ENCODE results near the gene MED26.
A peak's percentile ranks its signal among the peaks of the same experiment; 100 is the strongest.

Gene MED26

DNA sequence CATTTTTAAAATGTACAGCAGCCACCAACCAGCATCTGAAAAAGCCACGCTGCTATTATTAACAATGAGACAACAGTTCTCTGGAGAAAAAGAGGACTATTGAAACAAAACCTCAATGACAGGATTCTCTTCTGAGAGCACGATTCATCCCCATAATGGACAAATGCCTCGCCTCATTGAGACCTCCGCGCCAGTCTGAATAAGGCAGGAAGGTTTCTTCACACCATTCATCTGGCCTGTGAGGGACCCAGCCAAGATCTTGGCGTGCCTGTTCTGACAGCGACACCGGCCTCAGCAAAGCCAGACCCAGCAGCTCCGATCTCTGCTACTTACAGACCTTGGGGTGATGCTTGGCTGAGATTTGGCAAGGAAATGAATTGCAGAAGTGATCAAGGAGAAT is 17.1 kb upstream of the MED26 start:
- no peak for DNase-seq

DNA sequence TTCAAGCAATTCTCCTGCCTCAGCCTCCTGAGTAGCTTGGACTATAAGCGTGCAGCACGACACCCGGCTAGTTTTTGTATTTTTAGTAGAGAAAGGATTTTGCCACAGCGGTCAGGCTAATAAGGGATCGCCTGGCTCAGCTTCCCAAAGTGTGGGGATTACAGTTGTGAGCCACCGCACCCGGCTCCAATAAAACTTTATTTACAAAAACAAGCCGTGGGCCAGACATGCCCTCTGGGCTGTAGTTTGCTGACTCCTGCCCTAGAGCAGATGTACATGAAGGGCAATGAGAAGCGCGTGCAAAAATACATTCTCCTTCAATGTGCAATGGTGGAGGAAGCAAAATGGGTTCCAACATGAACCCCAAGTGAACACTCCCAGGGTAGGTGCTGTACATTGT is 13.7 kb upstream of the MED26 start:
- DNase-seq: no peak

DNA sequence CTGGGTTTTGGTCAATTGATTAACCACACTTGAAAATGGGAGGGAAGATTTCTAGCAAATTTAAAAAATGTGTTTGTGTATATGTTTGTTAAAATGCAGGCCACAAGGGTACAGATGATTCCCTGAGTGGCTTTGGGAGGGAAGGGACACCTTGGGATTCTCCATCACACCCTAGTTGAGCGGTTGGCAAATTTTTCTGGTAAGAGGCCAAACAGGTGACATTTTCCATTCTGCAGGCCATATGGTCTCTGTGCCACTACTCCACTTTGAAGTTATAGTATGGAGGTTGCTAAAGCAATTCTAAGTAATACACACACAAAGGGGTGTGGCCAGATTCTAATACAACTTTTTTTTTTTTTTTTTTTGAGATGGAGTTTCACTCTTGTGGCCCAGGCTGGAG is 12.9 kb upstream of the MED26 start:
- DNase-seq: no peak

GRCh38 chr19:16638666-16639065 is 10.7 kb upstream of the MED26 start:
- no peak for DNase-seq

DNA sequence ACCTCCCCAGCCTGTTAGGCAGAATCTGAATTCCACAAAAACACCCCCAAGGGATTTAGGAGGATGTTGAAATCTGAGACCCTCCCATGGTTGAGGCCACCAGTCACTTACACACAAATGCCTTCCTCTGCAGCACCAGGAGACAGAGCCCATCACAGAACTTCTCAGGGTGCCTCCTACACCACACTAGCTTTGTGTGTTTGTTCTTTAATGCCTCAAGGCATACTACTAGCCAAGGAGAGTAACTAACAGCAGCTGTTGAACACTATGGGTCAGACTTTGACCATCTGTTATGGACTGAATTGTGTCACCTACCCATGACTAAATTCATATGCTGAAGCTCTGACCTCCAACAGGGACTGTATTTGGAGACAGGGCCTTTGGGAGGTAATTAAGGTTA is 9.5 kb upstream of the MED26 start:
- DNase-seq: peak in 1 of 2 experiments; percentile 21

DNA sequence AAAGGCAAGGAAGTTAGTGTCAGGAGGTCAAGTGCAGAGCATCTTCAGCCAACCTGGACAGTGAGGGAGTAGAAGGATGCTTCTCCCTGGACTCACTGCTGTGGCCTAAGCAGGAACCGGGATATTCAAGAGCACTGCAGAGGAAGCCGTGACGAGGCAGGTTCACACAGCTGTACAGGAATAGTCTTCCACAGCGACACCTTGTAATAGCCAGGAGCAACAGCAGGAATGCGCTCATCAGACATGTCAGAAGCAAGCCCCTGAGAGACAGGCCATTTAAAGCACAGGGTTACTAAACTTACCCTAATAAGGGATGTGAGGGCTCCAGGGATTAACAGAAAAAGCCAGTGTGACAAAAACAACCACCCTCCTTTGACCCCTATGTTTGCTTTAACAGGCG is 3.5 kb upstream of the MED26 start:
- no peak for DNase-seq

DNA sequence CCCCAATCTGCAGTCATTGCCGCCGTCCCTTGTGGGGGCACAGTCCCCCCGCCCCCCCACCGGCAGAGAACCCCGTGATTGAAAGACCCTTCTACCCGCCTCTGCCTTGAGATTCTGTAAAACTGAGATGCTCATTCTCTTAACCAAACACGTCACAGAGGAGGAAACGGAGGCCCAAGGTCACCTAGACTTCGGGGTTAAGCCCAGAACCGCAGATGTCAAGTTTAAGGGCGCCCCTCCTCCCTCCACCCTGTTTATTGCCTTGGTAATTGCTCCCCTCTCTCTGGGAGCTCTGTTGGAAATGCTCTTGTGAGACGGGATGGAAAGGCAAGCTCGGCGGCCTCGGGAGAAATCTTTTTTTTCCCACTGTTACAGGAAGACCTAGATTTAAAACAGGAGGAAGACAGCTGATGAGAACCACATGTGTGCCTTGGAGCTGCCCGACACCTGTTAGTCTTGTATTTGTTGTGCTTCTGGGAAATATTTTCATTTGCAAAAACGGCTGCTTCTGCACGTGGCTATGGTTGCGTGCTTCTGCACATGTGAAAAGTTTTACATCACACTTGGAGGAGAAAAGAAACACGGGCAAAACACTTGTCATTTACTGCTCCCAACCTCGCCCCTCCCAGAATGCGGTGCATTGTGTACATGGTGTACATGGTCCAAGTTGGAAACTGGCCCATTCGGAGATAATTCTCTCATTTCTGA is 1.1 kb upstream of the MED26 start:
- peak; percentile 27 to 44 for DNase-seq

GRCh38 chr19:16627928-16628182 is 149 bp downstream of the MED26 start:
- no peak for DNase-seq

DNA sequence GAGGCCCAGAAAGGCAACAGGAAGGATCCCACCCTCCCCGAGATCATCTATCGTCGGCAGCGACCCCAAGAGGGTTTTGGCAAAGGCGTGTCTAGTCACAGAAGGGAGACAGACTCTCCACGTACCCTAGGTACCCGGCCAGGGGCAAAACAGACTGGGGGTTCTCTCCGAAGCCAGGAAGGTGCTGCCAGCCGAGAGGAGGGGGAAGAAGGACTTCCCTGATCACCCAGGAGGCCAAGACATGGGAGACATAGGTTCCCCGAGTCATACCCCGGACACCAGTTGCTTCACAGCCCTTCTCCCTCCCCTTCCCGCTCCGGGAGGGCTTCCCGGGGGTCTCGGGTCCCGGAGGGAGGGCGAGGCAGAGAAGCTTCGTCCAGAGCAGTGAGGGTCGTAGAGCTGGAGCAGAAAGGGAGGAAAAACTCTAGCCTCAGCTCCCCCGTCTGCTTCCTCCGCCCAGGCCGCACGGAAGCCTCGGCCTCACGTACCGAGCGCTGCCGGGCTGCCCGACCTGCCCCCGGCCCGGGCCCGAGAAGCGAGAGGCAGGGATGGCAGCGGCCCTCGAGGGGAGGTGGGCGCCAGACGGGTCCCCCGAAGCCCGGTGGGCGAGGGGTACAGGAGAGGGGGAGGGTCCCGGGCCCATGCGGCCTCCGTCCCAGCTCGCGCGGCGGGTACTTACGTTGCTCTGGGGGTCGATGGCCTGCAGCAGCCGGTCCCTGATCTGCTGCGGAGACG is 644 bp downstream of the MED26 start:
- DNase-seq: peak in 1 of 2 experiments; percentile 39

DNA sequence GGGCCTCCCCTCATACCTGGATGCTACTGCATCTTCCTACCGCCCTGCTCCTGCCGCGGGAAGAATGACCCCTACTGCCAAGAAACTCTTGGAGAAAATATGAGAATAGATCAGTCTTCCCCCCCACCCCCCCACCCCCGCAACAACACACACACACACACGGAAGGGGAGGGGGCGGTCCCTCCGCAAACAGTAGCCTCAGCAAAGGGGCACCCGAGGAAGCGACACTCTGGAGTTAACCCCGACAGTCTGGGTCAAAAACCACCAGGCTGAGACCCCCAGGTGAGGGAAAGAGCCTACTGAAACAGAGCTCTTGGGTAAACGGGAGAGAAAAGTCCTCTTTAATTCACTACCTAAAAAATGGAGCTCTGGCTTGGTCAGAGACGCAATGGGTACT is 1.2 kb downstream of the MED26 start:
- DNase-seq: no peak

DNA sequence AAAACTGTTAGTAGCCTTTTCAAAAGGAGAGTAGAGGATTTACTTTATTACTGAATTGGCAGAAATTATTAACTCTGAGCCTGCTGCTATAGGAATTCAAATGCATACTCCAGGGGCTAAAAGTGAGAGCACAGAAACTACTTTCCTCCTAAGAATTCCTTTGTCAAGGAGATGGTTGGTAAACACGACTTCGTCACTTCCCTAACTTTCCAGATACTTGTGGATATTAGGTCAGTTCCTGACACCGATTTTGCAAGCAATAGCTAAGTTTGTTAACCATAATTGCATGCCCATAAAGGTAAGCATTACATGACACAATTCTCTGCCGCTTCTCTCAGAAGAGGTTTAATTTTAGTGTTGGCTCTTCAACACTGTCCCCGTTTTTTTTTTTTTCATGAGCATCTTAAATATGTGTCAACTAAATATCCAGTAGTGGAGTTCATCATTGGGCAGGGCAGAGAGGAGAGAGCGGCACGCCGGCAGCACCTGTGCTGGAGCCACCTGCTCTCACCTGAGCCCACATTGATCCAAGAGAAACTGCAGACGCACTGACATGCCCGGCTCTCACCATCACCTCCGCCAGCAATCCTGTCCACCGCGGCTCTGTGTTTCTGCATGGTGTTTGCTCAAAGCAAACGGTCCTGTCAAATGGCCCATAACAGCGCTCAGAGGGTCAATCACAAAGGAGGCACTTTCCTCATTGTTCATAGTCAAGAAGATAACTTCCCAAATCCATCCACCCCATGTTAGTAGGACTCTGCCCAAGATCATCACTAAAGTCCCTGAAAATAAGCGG is 2.6 kb downstream of the MED26 start:
- DNase-seq: no peak

DNA sequence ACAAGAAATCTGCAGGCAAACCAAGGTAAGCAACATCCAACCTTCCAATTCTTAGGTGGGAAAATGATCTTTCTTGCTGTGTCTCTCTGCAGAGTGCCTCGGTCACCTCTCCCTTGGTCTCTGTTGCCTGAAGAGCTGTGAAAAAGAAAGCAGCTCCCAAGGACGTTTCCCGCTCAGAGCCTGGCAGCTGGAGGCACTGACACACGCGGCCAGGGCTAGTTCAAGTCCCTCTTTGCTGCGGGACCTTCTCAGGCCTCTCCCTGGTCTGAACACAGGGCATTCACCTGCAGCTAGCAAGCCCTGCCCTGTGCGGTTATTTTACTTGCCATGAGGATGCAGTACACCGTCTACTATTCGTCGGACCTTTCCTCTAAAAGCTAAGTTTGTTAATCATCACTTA is 3.8 kb downstream of the MED26 start:
- no peak for DNase-seq

DNA sequence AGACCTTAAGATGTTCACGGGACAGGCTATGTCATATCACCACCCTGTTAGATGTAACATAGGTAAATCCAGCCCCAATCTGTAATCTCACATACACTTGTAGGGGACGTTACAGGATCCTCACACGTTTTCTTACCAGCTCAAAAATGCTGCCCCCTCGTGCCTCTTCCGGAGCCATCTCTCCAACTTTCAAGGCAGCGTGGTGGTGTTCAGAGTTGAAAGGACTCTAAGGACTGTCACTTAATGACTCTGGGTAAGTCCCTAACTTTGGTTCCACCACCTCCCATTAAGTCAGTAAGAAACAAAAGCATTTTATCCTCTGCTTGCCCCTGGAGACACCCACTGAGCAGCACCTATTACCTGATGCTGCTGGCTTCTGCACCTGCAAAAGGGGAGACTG is 4.4 kb downstream of the MED26 start:
- no peak for DNase-seq

DNA sequence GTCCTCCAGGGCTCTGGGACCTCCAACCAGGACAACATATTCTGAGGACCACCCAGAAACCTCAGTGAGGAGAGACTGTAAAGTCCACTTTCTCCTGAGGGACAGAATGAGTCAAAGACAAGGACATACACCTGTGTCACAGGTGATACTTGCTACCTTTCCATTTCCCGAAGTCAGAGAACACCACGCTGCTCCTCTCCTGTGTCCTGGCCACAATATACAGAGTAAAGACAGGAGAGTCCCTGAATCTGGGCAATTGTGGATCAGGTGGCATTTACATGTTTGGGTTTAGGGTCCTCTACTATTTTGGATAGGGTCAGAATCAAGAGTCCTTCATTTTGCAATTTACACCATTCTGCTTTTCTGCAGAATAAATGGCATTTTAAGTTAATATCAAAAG is 4.9 kb downstream of the MED26 start:
- no peak for DNase-seq

GRCh38 chr19:16621165-16621800 is 6.7 kb downstream of the MED26 start:
- no peak for DNase-seq

GRCh38 chr19:16620584-16620983 is 7.4 kb downstream of the MED26 start:
- no peak for DNase-seq

- DNase-seq: no peak
These were observed 8.0 kb downstream of the MED26 start for GRCh38 chr19:16620018-16620417.

DNA sequence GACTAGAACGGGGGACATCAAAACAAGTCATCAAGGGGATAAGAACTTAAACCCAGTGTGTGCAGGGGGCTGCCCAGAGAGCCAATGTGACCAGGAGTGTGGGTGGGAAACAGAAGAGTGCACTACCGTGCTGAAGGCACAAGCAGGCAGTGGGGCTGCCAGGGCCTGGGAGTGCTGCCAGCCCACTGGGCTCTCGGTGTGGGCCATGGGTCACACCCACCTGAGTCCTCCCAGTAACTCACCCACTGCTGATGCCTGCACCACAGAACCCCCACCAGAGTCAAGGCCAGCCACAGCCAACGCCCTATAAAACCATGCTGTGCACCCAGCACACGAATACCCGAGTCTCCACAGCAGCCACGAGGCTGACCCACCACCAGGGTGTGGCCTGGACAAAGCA is 8.5 kb downstream of the MED26 start:
- no peak for DNase-seq

DNA sequence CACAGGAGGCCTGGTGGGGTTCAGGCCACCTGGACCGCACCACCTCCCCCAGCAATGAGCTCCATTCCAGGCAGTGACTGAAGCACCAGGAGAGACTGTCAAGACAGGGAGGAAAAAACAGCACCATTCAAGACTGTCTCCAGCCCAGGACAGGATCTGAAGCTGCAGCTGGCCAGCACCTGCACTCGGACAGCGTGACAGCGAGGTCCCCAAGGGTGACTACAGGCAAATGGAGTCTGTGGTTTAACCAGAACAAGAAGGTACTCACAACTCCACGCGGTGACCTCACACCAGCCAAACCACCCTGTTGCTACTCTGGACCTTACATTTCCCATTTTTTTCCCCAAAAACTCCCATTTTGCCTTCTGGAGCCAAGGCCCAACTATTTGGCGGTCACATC is 9.8 kb downstream of the MED26 start:
- no peak for DNase-seq

DNA sequence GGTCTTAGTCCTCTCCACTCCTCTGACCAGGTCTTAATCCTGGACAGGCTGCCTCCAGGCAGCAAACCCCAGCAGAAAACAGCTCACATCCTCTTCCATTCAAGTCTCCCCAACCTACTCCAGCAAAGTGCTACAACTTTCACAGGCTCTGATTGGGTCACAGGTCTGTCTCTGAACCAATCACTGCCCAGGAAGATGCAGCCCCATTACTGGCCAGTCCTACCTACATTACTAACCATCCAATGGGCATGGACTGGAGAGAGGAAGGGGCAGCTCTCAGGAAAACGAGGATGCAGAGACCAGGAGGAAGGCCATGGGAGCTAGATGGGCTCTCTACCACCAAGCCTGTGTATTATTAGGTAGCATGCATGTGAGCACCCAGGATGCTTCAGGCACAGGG is 12.2 kb downstream of the MED26 start:
- DNase-seq: no peak

- DNase-seq: no peak
These were observed 13.1 kb downstream of the MED26 start for GRCh38 chr19:16614941-16615340.

GRCh38 chr19:16613841-16614240 is 14.2 kb downstream of the MED26 start:
- DNase-seq: no peak

DNA sequence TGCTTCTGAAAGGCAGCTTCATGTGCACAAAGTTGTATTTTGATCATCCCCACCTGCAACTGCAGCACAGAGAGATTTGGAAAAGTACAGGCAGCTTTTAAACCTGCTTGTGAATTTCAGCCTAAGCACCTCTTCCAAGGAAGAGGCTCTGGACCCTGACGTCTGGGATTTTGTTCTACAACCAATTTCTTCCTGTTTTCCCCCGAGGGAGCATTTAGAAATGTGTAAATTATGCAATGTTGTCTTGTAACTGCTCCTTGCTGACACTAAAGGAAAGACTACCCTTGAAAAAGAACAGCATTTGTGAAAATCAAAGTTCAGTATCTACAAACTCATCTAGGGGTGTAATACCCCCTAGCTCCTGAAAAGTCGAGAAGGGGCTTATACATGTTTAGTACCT is 15.4 kb downstream of the MED26 start:
- DNase-seq: no peak

GRCh38 chr19:16611121-16611520 is 16.9 kb downstream of the MED26 start:
- DNase-seq: no peak

All from NCI-H524 (cell line).